ENCODE results near the gene VWA8. TPM values are rescaled to one million over a fixed set of nuclear protein-coding genes. Genes with fewer than 3 reads are reported as not detected.

The VWA8 gene
- total and polyA plus RNA-seq, 2 experiments from 2014 or later, result 6.3 to 24.6 TPM

DNA sequence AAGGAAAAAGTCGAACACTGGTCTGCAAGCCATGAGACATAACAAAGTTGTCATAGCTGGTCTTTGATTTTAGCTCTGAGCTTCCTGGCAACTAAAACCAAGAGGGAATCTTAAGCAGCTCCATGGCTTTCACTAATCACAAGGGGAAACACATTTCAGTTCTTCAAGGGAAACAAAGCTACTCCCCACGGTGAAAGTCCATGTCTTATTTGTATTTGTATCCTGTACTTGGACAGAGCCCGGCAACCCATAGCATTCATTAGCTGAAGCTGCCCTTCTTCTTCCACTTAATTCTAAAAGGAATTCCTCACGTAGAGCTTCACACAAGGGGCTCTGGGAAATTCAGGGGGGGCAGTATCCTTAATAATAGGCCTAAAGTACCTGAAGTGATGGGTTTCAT is 374.7 kb downstream of the VWA8 start (continued):
- TF ChIP-seq ZNF331 (CRISPR knock-in tag; IDR thresholded peaks at IDR 0.05; ENCODE audit: low read depth) (no peak), POLR2AphosphoS5 (IDR thresholded peaks at IDR 0.05; ENCODE audit: low read depth) (no peak)
- TF ChIP-seq, protein P1, sequence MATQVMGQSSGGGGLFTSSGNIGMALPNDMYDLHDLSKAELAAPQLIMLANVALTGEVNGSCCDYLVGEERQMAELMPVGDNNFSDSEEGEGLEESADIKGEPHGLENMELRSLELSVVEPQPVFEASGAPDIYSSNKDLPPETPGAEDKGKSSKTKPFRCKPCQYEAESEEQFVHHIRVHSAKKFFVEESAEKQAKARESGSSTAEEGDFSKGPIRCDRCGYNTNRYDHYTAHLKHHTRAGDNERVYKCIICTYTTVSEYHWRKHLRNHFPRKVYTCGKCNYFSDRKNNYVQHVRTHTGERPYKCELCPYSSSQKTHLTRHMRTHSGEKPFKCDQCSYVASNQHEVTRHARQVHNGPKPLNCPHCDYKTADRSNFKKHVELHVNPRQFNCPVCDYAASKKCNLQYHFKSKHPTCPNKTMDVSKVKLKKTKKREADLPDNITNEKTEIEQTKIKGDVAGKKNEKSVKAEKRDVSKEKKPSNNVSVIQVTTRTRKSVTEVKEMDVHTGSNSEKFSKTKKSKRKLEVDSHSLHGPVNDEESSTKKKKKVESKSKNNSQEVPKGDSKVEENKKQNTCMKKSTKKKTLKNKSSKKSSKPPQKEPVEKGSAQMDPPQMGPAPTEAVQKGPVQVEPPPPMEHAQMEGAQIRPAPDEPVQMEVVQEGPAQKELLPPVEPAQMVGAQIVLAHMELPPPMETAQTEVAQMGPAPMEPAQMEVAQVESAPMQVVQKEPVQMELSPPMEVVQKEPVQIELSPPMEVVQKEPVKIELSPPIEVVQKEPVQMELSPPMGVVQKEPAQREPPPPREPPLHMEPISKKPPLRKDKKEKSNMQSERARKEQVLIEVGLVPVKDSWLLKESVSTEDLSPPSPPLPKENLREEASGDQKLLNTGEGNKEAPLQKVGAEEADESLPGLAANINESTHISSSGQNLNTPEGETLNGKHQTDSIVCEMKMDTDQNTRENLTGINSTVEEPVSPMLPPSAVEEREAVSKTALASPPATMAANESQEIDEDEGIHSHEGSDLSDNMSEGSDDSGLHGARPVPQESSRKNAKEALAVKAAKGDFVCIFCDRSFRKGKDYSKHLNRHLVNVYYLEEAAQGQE (IDR thresholded peaks at IDR 0.05; ENCODE audit: unreplicated experiment), result no peak
- TF ChIP-seq, protein P2, sequence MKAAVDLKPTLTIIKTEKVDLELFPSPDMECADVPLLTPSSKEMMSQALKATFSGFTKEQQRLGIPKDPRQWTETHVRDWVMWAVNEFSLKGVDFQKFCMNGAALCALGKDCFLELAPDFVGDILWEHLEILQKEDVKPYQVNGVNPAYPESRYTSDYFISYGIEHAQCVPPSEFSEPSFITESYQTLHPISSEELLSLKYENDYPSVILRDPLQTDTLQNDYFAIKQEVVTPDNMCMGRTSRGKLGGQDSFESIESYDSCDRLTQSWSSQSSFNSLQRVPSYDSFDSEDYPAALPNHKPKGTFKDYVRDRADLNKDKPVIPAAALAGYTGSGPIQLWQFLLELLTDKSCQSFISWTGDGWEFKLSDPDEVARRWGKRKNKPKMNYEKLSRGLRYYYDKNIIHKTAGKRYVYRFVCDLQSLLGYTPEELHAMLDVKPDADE (IDR thresholded peaks at IDR 0.05), result no peak

DNA sequence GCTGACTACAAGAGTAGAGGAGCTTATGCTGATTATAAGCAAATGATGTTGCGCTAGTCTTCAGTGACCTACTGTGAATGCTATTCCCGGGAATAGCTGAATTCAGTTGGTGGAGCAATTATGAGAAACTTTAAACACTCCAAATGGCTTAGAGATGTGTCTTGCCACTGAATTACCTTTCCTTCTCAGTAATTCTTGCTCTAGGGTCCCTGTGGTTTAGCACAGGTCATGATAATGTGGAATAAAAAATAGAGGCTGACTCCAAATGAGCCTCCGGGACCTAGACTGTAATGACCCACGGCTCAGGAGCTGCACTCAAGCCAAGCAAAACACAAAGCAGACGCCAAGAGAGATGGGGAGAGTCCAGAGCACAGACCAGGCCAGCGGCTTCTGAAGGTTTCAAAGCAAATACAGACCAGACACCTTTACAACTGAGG is 378.9 kb downstream of the VWA8 start:
- no peak overlapping the region for H2AFZ ChIP-seq
- H3K79me2 ChIP-seq (replicated peaks; ENCODE audit: insufficient read depth), result no peaks in the 10 kb centered on the region
- Mint-ChIP-seq H3K27ac (0 out of 2 replicates have a peak overlapping the region, but pooled peaks have one; percentile 8), H3K36me3 (ENCODE audit: low read depth) (peaks cover 14% of the 10 kb centered on the region; the same call in 2 of the 3 replicates), H3K4me3 (no peak overlapping the region), H3K4me1 (peaks cover 6% of the 10 kb centered on the region; the same call in 2 of the 3 replicates), H3K27me3 (ENCODE audit: insufficient read depth, low read depth, poor library complexity) (no peaks in the 10 kb centered on the region), H3K9me3 (no peaks in the 10 kb centered on the region)
- ATAC-seq (no peak), DNase-seq (ENCODE audit: low spot score) (no peak)
- H3F3A ChIP-seq (replicated peaks; ENCODE audit: low read depth), result no peaks in the 10 kb centered on the region
- no peaks in the 10 kb centered on the region for H3K27me3 ChIP-seq (ENCODE audit: insufficient read depth)
- no peak overlapping the region for H3K4me2 ChIP-seq
- no peaks in the 10 kb centered on the region for H3K4me1 ChIP-seq (ENCODE audit: insufficient read depth)
- H3K4me3 ChIP-seq, result no peak overlapping the region
- no peaks in the 10 kb centered on the region for H3K9me2 ChIP-seq (ENCODE audit: insufficient read depth)
- no peaks in the 10 kb centered on the region; the same call in 1 of the 2 replicates for H4K20me1 ChIP-seq (replicated peaks; ENCODE audit: insufficient read depth)
- H3K27ac ChIP-seq (ENCODE audit: low read depth), result no peak overlapping the region
- no peaks in the 10 kb centered on the region for H3K36me3 ChIP-seq (ENCODE audit: insufficient read depth)
- no peak for TF ChIP-seq CREB1 (CRISPR knock-in tag; IDR thresholded peaks at IDR 0.05; ENCODE audit: low read depth)
- no peak for TF ChIP-seq POLR2AphosphoS5 (IDR thresholded peaks at IDR 0.05; ENCODE audit: low read depth)
- no peak for TF ChIP-seq ZNF114 (CRISPR knock-in tag; IDR thresholded peaks at IDR 0.05)
- no peak for TF ChIP-seq NANOG (IDR thresholded peaks at IDR 0.05; ENCODE audit: borderline replicate concordance)
- TF ChIP-seq, protein P3, sequence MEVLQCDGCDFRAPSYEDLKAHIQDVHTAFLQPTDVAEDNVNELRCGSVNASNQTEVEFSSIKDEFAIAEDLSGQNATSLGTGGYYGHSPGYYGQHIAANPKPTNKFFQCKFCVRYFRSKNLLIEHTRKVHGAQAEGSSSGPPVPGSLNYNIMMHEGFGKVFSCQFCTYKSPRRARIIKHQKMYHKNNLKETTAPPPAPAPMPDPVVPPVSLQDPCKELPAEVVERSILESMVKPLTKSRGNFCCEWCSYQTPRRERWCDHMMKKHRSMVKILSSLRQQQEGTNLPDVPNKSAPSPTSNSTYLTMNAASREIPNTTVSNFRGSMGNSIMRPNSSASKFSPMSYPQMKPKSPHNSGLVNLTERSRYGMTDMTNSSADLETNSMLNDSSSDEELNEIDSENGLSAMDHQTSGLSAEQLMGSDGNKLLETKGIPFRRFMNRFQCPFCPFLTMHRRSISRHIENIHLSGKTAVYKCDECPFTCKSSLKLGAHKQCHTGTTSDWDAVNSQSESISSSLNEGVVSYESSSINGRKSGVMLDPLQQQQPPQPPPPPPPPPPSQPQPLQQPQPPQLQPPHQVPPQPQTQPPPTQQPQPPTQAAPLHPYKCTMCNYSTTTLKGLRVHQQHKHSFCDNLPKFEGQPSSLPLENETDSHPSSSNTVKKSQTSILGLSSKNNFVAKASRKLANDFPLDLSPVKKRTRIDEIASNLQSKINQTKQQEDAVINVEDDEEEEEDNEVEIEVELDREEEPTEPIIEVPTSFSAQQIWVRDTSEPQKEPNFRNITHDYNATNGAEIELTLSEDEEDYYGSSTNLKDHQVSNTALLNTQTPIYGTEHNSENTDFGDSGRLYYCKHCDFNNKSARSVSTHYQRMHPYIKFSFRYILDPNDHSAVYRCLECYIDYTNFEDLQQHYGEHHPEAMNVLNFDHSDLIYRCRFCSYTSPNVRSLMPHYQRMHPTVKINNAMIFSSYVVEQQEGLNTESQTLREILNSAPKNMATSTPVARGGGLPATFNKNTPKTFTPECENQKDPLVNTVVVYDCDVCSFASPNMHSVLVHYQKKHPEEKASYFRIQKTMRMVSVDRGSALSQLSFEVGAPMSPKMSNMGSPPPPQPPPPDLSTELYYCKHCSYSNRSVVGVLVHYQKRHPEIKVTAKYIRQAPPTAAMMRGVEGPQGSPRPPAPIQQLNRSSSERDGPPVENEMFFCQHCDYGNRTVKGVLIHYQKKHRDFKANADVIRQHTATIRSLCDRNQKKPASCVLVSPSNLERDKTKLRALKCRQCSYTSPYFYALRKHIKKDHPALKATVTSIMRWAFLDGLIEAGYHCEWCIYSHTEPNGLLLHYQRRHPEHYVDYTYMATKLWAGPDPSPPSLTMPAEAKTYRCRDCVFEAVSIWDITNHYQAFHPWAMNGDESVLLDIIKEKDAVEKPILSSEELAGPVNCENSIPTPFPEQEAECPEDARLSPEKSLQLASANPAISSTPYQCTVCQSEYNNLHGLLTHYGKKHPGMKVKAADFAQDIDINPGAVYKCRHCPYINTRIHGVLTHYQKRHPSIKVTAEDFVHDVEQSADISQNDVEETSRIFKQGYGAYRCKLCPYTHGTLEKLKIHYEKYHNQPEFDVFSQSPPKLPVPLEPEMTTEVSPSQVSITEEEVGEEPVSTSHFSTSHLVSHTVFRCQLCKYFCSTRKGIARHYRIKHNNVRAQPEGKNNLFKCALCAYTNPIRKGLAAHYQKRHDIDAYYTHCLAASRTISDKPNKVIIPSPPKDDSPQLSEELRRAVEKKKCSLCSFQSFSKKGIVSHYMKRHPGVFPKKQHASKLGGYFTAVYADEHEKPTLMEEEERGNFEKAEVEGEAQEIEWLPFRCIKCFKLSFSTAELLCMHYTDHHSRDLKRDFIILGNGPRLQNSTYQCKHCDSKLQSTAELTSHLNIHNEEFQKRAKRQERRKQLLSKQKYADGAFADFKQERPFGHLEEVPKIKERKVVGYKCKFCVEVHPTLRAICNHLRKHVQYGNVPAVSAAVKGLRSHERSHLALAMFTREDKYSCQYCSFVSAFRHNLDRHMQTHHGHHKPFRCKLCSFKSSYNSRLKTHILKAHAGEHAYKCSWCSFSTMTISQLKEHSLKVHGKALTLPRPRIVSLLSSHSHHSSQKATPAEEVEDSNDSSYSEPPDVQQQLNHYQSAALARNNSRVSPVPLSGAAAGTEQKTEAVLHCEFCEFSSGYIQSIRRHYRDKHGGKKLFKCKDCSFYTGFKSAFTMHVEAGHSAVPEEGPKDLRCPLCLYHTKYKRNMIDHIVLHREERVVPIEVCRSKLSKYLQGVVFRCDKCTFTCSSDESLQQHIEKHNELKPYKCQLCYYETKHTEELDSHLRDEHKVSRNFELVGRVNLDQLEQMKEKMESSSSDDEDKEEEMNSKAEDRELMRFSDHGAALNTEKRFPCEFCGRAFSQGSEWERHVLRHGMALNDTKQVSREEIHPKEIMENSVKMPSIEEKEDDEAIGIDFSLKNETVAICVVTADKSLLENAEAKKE (CRISPR knock-in tag; IDR thresholded peaks at IDR 0.05), result no peak
- TF ChIP-seq, protein P1 (IDR thresholded peaks at IDR 0.05; ENCODE audit: unreplicated experiment), result no peak
- no peak for TF ChIP-seq EZH2phosphoT487 (IDR thresholded peaks at IDR 0.05; ENCODE audit: unreplicated experiment)
- no peak for TF ChIP-seq EZH2 (IDR thresholded peaks at IDR 0.05; ENCODE audit: low read depth, unreplicated experiment)
- TF ChIP-seq JUNB (IDR thresholded peaks at IDR 0.05; ENCODE audit: unreplicated experiment), result no peak

Data from GM23338 (cell line).